A673 (cell line): Measurements from ENCODE around the gene SH3PXD2B.

Experiments
- CTCF ChIP-seq: fragments of 300-800, 200-600 bp; sonication (generic); conservative IDR thresholded peaks from 2 replicates; pipeline ENCODE4 v1.5.1; 2017; ENCODE audit warnings: low read depth, mild to moderate bottlenecking, antibody characterized with exemption, low read length, moderate library complexity, mixed read lengths
- EZH2 ChIP-seq: fragments of 200-600 bp; sonication (generic); IDR thresholded peaks from 2 replicates; pipeline ENCODE4 v1.6.1; 2017; ENCODE audit warnings: borderline replicate concordance, low read depth, mild to moderate bottlenecking, mixed read lengths, antibody characterized with exemption, low read length; ENCODE audit not compliant: poor library complexity, severe bottlenecking

- TF ChIP-seq CTCF, result peak; percentile 81
- TF ChIP-seq EZH2, result no peak
Measured at GRCh38 chr5:172450861-172451695, 3.2 kb downstream of the SH3PXD2B start.
